Astrocyte (in vitro differentiated cells and primary cell): ENCODE measurements around the gene TLCD4. TPM values are rescaled to one million over a fixed set of nuclear protein-coding genes. Genes with fewer than 3 reads are reported as not detected.
A peak's percentile ranks its signal among the peaks of the same experiment; 100 is the strongest.

Experiments
- DNase-seq: peaks from one replicate; pipeline ENCODE4 v3.0.0-alpha.2; 2010; ENCODE audit warnings: low read depth
- FAIRE-seq: peaks from 2 replicates; lab custom pipeline; 2011; peaks lifted over from hg19 to GRCh38; lab: Jason Lieb, UNC
- H2AFZ ChIP-seq: 2 replicates; pipeline ENCODE4 v1.6.0; 2012; ENCODE audit warnings: low read depth, low read length, inconsistent platforms
- H3K27ac ChIP-seq: 2 replicates; pipeline ENCODE4 v1.5.1; 2011; ENCODE audit warnings: low read depth, low read length, inconsistent platforms
- H3K27me3 ChIP-seq: 2 replicates; pipeline ENCODE4 v1.6.0; 2011; ENCODE audit warnings: low read length, inconsistent platforms; ENCODE audit not compliant: insufficient read depth
- H3K36me3 ChIP-seq: 2 replicates; pipeline ENCODE4 v1.5.1; 2011; ENCODE audit warnings: low read length, inconsistent platforms; ENCODE audit not compliant: insufficient read depth
- H3K4me1 ChIP-seq: 2 replicates; pipeline ENCODE4 v1.5.1; 2011; ENCODE audit warnings: low read length, inconsistent platforms; ENCODE audit not compliant: insufficient read depth
- H3K4me2 ChIP-seq: 2 replicates; pipeline ENCODE4 v1.6.0; 2012; ENCODE audit warnings: low read length, inconsistent platforms
- H3K4me3 ChIP-seq: 2 replicates; pipeline ENCODE4 v1.5.1; 2011; ENCODE audit warnings: low read depth, mild to moderate bottlenecking, low read length, inconsistent platforms; ENCODE audit not compliant: insufficient read depth
- H3K79me2 ChIP-seq: 2 replicates; pipeline ENCODE4 v1.6.0; 2012; ENCODE audit warnings: mild to moderate bottlenecking, low read length, inconsistent platforms; ENCODE audit not compliant: insufficient read depth
- H3K9ac ChIP-seq: 2 replicates; pipeline ENCODE4 v1.6.0; 2012; ENCODE audit warnings: mild to moderate bottlenecking, low read length, inconsistent platforms
- H3K9me3 ChIP-seq: 2 replicates; pipeline ENCODE4 v1.5.1; 2012; ENCODE audit warnings: low read depth, mild to moderate bottlenecking, low read length, inconsistent platforms; ENCODE audit not compliant: insufficient read depth
- H4K20me1 ChIP-seq: 2 replicates; pipeline ENCODE4 v1.6.0; 2012; ENCODE audit warnings: low read length, inconsistent platforms; ENCODE audit not compliant: insufficient read depth
- H3K27ac Mint-ChIP-seq: one replicate; pipeline ENCODE4 v1.8.0; 2021; ENCODE audit warnings: mild to moderate bottlenecking, mixed read lengths; ENCODE audit not compliant: unreplicated experiment
- H3K27me3 Mint-ChIP-seq: one replicate; pipeline ENCODE4 v1.8.0; 2021; ENCODE audit warnings: low read depth, mixed read lengths; ENCODE audit not compliant: unreplicated experiment
- H3K36me3 Mint-ChIP-seq: one replicate; pipeline ENCODE4 v1.8.0; 2021; ENCODE audit warnings: low read depth, mixed read lengths; ENCODE audit not compliant: unreplicated experiment
- H3K4me1 Mint-ChIP-seq: one replicate; pipeline ENCODE4 v1.8.0; 2021; ENCODE audit warnings: low read depth, mixed read lengths; ENCODE audit not compliant: unreplicated experiment
- H3K4me3 Mint-ChIP-seq: one replicate; pipeline ENCODE4 v1.8.0; 2021; ENCODE audit warnings: mild to moderate bottlenecking, moderate library complexity, mixed read lengths; ENCODE audit not compliant: unreplicated experiment
- H3K9me3 Mint-ChIP-seq: one replicate; pipeline ENCODE4 v1.8.0; 2021; ENCODE audit warnings: mild to moderate bottlenecking, mixed read lengths; ENCODE audit not compliant: unreplicated experiment
- CTCF ChIP-seq: IDR thresholded peaks from 2 replicates; pipeline ENCODE4 v1.5.1; 2011; ENCODE audit warnings: low read depth, mild to moderate bottlenecking, inconsistent platforms, low read length, moderate library complexity; ENCODE audit not compliant: insufficient read depth
- EZH2 ChIP-seq: IDR thresholded peaks from 2 replicates; pipeline ENCODE4 v1.6.1; 2012; ENCODE audit warnings: mild to moderate bottlenecking, low read length, inconsistent platforms; ENCODE audit not compliant: insufficient read depth
- total RNA-seq: library from RNA; stranded (reverse); gene quantifications from 2 replicates; pipeline ENCODE4 v1.2.1, GENCODE V29; 2021

The TLCD4 gene
- total RNA-seq, 1 donor from 2014 or later: 1.8 TPM

GRCh38 chr1:95098196-95098595 lies 19.0 kb upstream of the TLCD4 start:
- FAIRE-seq: no peak
- no peak overlapping the region for H2AFZ ChIP-seq

GRCh38 chr1:95108792-95109191 lies 8.4 kb upstream of the TLCD4 start:
- Mint-ChIP-seq H3K4me3 (no peak overlapping the region), H3K27ac (no peak overlapping the region), H3K36me3 (no peaks in the 10 kb centered on the region), H3K9me3 (no peaks in the 10 kb centered on the region), H3K4me1 (no peaks in the 10 kb centered on the region), H3K27me3 (no peaks in the 10 kb centered on the region)
- Histone ChIP-seq H3K4me1 (no peaks in the 10 kb centered on the region), H4K20me1 (no peaks in the 10 kb centered on the region), H3K79me2 (no peaks in the 10 kb centered on the region), H3K9me3 (no peaks in the 10 kb centered on the region), H3K9ac (no peak overlapping the region), H3K4me2 (no peak overlapping the region), H3K36me3 (no peaks in the 10 kb centered on the region), H3K4me3 (no peak overlapping the region), H3K27ac (no peak overlapping the region), H3K27me3 (no peaks in the 10 kb centered on the region), H2AFZ (no peak overlapping the region)
- no peak for TF ChIP-seq EZH2
- TF ChIP-seq CTCF: no peak
- FAIRE-seq (no peak), DNase-seq (no peak)

More at GRCh38 chr1:95098196-95098595, 19.0 kb upstream of the TLCD4 start:
- no peak for TF ChIP-seq CTCF
- no peak for TF ChIP-seq EZH2
- Histone ChIP-seq H3K27ac (no peak overlapping the region), H3K36me3 (no peaks in the 10 kb centered on the region), H4K20me1 (no peaks in the 10 kb centered on the region), H3K4me3 (no peak overlapping the region), H3K9me3 (no peaks in the 10 kb centered on the region), H3K79me2 (no peaks in the 10 kb centered on the region), H3K4me1 (no peaks in the 10 kb centered on the region), H3K27me3 (peaks cover 8% of the 10 kb centered on the region), H3K4me2 (no peak overlapping the region), H3K9ac (no peak overlapping the region)
- H3K27ac Mint-ChIP-seq: no peak overlapping the region
- DNase-seq: peak; percentile 45
- no peaks in the 10 kb centered on the region for H3K9me3 Mint-ChIP-seq
- H3K36me3 Mint-ChIP-seq: no peaks in the 10 kb centered on the region
- no peak overlapping the region for H3K4me3 Mint-ChIP-seq
- H3K27me3 Mint-ChIP-seq: no peaks in the 10 kb centered on the region
- peaks cover 4% of the 10 kb centered on the region for H3K4me1 Mint-ChIP-seq

- Mint-ChIP-seq H3K36me3 (no peaks in the 10 kb centered on the region), H3K4me1 (no peaks in the 10 kb centered on the region), H3K27ac (no peak overlapping the region), H3K9me3 (no peaks in the 10 kb centered on the region), H3K27me3 (no peaks in the 10 kb centered on the region), H3K4me3 (no peak overlapping the region)
- no peak overlapping the region for H3K4me3 ChIP-seq
- H4K20me1 ChIP-seq: no peaks in the 10 kb centered on the region
- H2AFZ ChIP-seq: no peak overlapping the region
- no peaks in the 10 kb centered on the region for H3K36me3 ChIP-seq
- H3K4me1 ChIP-seq: no peaks in the 10 kb centered on the region
- H3K4me2 ChIP-seq: no peak overlapping the region
- no peaks in the 10 kb centered on the region for H3K9me3 ChIP-seq
- H3K79me2 ChIP-seq: no peaks in the 10 kb centered on the region
- DNase-seq (no peak), FAIRE-seq (no peak)
- H3K9ac ChIP-seq: no peak overlapping the region
- no peaks in the 10 kb centered on the region for H3K27me3 ChIP-seq
- no peak overlapping the region for H3K27ac ChIP-seq
- TF ChIP-seq EZH2 (no peak), CTCF (no peak)
Observed at GRCh38 chr1:95111014-95111413, 6.1 kb upstream of the TLCD4 start.
